Measurements from ENCODE around the gene FKBP2.
"Not testable (repeated sequence)": the region's sequence is repeated elsewhere in the genome, so short reads cannot be mapped to it uniquely, and the experiment has no call there.

FKBP2 gene

DNA sequence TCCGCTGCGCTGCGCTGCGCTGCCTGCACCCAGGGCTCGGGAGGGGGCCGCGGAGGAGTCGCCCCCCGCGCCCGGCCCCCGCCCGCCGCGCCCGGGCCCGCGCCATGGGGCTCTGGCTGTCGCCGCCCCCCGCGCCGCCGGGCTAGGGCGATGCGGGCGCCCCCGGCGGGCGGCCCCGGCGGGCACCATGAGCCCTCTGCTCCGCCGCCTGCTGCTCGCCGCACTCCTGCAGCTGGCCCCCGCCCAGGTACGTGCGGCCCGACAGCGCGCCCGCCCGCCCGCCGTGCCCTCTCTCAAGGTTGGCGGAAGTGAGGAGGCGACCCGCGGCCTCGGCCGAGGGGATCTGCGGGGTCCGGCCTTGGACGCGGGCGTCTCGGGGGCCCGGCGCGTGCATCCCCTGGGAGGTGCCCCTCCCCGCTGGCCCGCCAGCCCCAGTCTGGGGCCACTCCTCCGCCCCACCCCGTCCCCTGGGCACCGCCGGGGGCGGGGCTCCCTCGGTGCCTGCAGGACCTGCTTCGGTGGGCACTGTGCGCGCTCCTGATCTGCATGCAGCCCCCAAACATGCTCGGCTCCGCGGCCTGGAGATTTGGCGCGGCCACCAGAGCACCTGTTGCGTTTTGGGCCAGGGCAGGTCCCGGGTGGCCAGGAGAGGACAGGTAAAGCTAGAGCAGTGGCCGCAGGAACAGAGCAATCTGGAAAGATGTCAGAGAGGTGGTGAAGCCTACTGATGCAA is 6.1 kb upstream of the FKBP2 start:
- no peak for DNase-seq

DNA sequence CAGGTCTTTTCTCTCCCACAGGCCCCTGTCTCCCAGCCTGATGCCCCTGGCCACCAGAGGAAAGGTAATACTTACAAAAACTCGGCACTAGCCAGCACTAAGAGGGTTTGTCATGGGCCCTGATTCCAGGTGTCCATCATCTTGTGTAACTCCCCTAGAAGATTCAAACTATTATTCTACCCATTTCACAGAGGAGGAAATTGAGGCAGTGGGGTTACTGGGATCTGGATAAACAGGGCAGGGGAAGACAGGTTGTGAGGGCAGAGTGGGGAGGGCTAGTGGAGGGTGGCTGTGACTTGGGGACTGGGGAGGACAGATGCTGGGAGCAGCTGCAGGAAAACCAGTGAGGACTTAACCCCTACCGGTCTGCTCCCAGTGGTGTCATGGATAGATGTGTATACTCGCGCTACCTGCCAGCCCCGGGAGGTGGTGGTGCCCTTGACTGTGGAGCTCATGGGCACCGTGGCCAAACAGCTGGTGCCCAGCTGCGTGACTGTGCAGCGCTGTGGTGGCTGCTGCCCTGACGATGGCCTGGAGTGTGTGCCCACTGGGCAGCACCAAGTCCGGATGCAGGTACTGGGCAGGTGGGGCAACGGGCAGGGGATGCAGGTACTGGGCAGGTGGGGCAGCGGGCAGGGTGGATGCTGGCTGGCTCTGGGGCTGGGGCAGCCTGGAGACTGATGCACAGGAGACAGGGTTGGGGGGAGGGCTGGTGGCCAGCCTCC is 5.3 kb upstream of the FKBP2 start:
- no peak for DNase-seq

DNA sequence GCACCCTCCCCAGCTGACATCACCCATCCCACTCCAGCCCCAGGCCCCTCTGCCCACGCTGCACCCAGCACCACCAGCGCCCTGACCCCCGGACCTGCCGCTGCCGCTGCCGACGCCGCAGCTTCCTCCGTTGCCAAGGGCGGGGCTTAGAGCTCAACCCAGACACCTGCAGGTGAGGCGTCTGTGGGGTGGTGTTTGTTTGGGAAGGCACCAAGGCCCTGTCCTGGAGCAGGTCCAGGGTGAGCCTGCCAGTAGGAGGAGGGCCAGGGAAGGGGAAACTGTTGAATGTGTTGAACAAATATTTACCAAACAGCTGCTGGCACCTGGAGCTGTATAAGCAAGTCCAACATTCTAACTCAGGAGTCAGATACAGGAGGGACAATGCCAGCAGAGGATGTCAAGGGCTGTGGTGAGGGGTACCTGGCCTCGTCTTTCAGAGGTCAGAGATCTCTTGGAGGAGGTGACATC is 3.4 kb upstream of the FKBP2 start:
- DNase-seq = no peak

DNA sequence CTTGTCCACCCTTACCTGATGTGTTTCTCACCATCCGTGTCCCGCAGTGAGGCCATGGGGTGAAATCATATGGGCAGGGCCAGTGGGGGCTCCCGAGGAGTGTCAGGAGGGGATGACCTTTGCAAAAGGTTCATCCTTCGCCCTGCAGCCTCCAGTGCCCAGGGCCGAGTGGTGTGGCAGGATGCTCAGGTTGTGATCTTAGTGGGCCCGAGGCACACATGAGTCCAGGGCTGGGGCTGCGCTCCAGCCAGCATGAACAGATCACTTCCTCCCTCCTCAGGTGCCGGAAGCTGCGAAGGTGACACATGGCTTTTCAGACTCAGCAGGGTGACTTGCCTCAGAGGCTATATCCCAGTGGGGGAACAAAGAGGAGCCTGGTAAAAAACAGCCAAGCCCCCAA is 2.8 kb upstream of the FKBP2 start:
- no peak for DNase-seq

DNA sequence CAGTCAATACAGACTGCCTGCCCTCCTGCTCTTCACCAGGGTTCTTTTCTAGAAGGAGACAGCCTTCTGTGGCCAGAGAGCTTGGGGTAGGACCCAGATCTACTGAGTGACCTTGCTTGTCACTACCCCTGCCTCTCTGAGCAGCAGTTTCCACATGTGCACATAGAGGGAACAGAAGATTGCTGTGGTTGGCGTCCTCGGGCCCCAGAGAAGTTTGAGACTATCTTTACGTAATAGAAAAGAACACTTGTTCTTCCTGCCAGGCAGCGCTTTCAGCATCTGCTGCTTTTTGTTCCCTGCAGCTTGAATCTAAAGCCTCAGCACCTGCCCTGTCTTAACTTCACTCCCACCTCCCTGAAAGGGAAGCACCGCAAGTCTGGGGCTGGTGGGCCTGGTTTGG is 1.9 kb upstream of the FKBP2 start:
- DNase-seq = peak; percentile 81

DNA sequence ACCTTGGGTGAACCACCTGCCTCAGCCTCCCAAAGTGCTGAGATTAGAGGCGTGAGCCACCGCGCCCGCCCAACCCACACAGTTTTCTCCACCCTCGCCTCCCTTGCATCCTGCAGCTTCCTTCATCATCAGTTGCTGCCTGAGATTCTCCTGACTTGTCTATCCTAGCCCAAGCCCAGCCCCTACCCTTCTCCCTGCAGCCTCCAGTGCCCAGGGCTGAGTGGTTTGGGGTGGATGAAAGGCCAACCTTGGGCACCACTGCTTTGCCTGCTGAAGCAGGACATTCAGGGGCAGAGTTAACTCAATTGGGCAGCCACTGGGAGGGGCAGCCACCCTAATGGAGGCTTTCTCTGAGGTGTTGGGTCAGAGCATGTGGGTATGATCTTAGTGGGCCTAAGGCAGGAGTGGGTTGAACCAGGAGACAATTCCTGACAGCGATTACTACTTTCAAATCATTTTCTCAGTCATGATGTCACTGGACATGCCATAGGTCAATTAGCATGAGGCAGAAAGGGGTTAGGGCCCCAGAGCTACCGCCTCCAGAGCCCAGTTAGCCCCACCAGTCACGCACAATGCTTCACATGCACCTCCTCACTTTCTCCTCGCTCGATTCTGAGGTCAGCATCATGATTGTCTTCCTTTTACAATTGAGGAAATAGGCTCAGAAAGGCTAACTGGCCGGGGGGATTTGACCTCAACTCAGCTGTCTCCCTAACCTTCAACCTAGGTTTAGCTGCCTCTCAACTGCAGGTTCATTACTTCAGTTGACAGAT is 1.0 kb upstream of the FKBP2 start:
- peak; percentile 70 for DNase-seq

DNA sequence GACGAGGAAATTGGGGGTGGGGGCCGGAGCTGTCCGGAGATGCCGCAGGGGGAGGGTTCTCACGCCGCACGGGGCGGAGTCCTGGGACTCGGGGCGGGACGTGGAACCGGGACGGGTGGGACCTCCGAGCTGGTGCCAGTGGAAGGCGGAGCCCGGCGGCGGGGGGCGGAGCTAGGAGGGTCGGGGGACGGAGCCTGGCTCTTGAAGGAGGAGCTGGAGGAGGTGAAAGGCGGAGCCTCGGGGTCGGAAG is 271 bp downstream of the FKBP2 start:
- no peak for DNase-seq

DNA sequence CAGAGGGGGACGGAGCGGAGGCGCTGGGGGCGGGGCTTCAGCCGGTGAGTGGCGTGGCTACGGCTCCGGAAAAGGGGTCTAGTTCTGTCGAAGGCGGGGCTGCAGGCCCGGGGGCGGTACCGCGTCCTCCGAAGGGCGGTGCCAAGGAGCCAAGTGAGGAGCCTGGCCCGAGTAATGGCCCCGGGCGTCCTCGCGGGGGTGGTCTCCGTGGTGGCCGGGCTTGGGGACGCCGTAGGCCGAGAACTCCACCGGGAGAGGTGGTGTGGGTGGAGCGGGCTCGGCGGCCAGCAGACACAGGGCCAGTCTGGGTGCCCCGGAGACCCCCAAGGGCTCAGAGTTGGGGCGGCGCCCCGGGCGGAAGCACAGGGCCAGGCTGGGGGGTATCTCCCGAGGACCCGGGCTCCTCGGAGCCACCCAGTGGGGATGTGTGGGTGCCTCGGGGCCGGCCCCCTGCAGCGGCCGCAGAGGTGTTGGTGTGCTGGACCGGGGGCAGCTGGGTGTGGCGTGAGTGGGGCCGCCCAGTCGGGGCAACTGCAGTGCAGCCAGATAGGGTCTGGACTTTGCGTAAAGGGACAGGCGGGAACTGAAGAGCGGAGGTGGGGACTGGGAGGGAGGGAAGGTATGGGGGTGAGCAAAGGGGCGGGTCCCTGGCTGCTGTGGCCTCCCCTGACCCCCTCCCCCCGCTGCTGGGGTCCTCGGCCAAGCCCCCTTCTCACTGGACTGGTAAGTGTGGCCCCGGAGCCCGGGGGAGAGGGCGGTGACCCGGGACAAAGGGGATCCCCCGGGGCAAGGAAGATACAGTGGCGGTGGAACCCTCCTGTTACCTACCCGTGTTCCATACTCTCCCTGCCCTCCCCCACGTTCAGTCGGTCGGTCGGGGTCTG is 838 bp downstream of the FKBP2 start:
- peak; percentile 96 for DNase-seq

DNA sequence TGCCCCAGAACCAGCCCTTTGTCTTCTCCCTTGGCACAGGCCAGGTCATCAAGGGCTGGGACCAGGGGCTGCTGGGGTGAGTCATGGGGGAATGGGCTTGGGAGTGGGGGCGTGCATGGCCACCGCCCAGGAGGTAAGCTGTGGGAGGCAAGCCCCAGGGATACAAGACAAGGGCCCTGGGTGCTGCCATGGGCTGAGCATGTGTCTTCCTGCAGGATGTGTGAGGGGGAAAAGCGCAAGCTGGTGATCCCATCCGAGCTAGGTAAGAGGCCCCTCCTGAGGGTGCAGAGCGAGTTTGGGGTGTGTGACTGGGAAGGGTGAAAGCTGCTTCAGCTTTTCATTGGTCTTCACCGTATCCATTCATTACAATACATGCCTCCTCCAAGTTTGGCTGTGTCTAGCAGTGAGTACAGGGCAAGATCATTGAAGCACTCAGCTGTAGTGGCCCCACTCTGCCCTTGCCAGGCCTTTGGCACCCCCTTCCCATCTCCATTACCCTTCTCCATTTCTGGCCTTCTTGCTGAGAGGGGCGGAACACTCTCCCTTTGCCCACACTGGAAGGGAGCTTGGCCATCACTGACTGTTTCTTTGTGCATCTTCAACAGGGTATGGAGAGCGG is 2.5 kb downstream of the FKBP2 start:
- no peak for DNase-seq

DNA sequence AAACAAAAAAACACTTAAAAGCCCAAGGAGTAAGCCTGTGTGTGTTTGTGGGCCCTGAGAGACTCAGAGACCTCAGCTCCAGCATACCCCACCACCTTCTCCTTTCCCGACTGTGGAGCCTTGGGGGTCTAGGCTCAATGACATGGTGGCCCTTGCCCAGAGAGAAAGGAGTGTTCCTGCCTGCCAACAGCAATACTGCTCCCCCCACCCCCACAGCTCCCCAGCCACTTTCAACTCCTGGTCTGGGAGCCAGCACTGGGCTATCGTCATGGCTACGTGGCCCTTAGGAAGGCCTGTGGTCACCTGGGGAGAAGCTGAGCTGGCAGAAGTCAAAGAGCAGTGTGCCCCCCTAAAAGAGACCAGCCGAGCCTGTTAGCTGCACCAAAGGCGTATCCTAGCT is 3.2 kb downstream of the FKBP2 start:
- no peak for DNase-seq

DNA sequence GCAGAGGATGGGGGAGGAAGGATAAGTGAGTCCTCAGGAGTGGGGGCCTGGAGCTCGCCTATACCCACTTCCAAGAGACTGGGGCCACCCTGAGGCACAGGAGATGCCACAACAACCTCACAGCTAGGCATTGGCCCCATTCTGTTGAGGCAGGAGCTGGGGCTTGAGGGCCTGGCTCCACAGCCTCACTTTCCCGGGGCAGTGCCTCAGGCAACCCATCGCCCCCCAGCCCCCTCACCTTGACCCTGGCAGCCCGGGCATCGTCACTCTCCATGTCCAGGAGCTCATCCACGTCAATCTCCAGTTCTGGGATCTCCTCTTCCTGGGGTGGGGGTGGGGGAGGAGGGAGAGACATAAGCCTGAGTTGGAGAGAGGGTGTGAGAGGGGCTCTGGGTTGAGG is 4.1 kb downstream of the FKBP2 start:
- no peak for DNase-seq

DNA sequence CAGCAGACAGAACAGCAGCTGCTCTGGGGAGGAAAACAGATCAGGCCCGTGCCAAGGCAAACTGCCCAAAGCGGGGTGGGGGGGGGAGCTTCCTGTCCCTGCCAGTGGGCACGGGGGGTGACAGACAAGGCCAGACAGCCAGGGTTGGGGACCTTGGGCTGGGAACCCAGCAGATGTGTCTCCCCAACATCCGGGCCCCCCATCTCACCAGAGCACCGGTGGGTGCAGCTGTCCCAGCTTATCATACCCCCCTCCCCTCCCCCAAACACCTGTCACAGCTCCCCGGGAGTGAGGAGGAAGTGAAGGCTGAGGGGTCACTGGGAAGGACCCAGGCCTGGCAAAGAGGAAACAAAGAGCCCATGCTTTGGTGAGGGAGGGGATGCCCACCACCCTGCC is 4.5 kb downstream of the FKBP2 start:
- peak; percentile 32 for DNase-seq

DNA sequence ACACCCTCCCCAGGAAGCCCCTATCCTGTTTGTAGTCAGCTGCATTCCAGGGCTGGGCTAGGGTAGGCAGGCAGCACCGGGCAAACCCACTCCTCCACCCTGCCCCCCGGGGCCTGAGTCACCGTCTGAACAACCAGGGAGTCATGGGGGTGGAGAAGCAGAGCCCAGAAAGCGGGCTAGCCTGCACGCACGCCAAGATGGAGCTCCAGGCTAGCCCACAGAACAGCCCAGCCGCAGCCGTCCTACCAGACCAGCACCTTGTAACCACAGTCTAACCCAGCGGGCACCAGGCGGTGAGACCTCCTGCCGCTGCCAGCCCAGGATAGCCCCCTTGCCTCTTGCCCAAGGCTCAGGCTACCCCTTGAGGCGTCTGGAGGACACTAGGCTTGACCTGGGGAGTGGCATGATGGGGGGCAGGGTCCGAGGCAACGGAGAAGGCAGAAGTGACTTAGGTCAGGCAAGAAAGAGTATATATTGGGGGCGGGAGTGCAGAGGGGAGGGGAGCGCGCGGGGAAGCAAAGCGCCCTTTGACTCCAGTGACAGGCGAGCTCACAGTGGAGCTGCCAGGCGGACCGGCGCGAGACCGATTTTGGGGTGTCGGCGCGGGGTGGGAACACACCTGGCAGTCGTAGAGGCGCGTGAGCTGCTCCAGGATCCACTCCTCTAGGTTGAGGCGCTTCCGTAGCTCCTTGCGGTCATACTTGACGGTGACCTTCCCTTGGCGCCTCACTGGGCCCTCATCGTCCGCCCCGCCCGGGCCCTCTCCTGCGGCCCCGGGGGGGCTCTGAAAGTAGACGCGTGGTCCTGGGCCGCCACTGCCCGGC is 5.1 kb downstream of the FKBP2 start:
- DNase-seq = no peak

DNA sequence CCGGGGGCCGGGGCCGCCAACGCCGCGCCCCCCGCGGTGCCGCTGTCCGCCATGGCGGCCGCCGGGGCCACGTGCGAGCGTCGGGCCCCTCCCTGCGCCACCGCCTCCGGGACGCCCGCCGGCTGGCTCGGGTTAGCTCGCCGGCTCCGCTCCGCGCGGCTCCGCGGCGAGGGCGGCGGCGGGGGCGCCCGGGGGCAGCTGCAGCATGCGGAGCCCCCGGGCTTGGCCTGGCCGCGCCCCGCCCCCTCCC is 5.7 kb downstream of the FKBP2 start:
- not testable (repeated sequence) for DNase-seq

DNA sequence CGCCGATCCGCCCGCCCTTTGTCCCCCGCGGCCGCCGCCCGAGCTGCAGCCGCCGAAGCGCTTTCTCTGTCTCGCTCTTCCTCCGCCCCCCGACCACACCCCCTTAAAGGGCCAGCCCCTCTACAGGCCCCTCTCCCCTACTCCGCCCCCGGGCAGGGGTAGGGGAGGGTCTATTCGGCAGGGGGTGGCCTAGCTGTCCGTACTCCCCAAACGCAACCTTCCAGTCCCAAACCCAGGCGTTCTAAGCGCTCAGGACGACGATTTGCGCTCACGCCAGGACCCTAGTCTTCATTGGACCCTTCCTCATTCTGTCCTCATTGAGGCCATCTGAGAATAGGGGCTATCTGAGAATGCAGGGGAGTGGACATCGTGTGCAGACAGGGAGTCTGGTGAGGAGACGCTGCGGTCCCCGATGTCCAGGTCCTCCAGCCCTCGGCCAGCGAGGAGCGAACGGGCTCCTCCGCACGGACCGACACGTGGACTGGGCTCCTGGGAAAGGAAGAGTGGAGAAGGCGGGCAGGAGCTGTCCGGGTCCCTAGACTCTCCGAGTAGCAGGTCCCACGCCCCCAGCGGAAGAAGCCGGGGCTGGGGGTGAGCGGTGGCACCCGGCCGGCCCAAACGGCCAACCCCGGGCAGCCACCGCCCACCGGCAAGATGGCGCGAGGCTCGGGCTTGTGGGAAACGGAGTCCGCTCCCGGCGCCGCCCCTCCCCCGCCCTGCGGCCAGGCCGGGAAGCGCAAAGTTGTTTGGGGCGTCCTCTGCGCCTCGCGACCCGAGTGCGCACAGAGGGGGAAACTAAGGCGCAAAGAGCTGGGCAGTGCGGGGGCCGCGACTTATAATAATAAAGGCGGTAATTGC is 6.2 kb downstream of the FKBP2 start, which contains the start of gene PPP1R14B:
Gene PPP1R14B (minus strand): TSS at position 73 of the 858 bp plus-strand sequence. CDS start 270 bp downstream, outside the sequence.
- DNase-seq = peak; percentile 47

DNA sequence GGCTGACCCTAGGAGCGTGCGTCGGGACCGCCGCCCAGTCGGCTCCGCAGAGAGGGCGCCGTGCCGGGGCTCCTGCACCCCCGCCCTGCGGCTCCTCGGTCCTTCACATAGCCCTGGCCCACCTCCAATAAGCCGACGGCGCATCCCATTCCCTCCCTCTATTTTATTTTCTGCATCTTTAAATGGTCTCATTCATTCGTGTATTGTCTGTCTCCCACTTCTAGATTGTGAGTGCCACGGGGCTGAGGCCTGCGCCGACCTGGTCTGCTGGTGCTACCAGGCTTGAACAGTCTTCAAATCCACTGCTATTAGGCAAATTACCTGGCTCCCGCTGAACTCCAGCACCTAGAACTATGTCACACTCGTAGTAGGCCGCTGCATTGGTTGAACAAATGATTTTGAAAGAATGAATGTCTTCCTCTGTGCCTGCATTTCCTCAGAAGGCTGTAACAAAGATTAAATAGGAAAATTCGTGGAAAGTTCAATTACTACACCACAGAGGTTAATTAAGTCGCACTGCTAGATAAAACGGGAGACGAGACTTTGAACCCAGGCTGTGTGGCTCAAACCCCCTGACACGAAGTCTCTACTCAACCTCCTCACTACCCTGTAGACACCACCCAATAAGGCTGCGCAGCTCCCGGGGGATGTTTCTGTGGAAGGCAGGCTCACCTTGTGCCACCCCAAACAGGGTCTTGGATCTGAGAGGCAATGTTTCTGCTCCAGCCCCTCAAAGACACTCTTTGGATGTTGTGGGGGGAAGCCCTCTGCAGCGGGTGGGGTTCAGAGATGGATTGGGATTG is 7.0 kb downstream of the FKBP2 start:
- no peak for DNase-seq

DNA sequence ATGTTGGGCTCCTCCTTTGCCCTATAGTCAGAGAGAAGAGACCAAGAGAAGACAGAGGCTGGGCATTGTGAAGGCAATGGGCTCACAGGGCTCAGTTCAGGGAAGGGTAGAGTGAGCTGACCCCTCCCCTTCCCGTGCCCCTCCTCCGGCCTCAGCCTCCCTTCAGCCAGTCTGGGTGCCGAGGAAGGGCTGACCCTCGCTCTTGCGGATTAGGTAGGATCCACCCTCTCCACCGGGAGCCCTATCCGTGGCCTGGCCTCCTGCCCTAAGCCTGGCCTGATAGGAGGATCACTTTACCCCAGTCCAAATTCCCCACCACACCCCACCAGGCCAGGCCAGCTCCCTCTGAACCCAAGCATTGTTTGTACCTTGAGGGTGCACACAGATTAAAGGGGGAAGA is 7.7 kb downstream of the FKBP2 start:
- no peak for DNase-seq

DNA sequence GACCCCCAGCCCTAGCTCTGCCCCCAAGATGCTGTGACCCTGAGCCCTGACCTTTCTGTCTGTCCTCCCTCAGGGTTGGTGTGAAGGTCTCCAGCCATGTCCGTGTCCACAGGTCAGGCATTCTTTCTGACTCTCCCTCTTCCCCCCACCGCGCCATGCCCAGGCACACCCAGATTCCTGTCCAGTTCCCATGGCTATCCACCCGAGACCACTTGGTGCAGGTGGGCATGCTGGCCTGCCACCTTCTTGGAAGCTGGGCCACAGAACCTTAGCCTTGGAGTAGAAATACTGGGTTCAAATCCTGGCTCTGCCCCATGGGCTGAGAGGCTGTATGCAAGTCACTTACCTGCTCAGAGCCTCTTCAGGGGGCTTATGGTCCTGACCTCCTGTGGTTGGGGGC is 8.1 kb downstream of the FKBP2 start:
- no peak for DNase-seq

DNA sequence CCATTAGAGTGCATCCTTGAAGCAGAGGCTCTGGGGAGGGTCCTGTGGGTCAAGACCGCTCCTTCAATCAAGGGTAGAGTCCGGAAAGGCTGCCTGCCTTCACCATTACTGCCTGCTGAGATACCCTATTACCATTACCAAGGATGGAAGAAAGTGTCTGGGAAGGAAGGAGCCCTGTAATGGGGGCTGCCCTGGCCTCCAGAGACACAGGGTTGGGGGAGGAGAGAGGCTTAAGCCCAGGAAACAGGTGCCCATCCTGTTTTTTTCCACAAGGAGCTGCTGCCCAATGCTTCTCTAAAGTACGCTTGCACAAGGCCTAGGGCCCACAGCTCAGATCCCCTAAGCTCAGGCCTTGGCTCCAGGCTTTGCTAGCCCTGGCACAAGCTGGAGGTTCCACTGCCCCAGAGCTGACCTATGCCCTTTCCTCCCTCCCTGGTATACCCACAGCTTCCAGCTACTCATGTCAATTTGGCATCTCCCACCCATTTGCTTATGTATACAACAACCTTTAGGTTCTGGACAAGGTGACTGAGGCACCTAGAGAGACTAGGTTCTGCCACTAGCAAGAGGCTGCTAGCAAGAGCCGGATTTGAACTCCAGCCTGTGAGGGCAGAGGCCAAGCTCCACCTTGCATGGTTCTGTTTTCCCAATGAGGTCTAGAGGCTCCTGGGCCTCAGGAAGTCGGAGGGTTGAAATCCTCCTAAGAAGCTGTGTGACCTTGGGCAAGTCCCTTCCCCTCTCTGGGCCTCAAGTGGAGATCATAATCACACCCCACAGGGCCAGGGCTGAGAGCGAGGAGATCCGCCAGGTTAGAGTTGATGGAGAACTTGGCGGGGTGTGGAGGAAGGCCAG is 8.9 kb downstream of the FKBP2 start:
- DNase-seq = peak; percentile 28

Measured in GF-D8 (cell line).